ENCODE data around the gene SLC38A1.

GRCh38 chr12:46188170-46188569 lies 80.7 kb downstream of the SLC38A1 start:
- TF ChIP-seq EP300 (IDR thresholded peaks at IDR 0.05; ENCODE audit: borderline replicate concordance) (no peak), TAF1 (IDR thresholded peaks at IDR 0.05; ENCODE audit: low read depth) (no peak), MAX (IDR thresholded peaks at IDR 0.05) (no peak), RAD21 (IDR thresholded peaks at IDR 0.05; ENCODE audit: low read depth) (no peak), FOXM1 (IDR thresholded peaks at IDR 0.05; ENCODE audit: borderline replicate concordance, low read depth) (no peak), USF1 (IDR thresholded peaks at IDR 0.05) (no peak), REST (IDR thresholded peaks at IDR 0.05; ENCODE audit: low read depth) (no peak), NFIC (IDR thresholded peaks at IDR 0.05) (no peak), YY1 (IDR thresholded peaks at IDR 0.05; ENCODE audit: low read depth) (no peak), CEBPB (IDR thresholded peaks at IDR 0.05) (no peak), TCF12 (IDR thresholded peaks at IDR 0.05; ENCODE audit: low read depth) (no peak), TEAD4 (IDR thresholded peaks at IDR 0.05) (no peak), ZBTB7A (IDR thresholded peaks at IDR 0.05; ENCODE audit: low read depth) (no peak)

Data from Ishikawa (cell line).